ENCODE measurements around the gene SCYL3.

SCYL3 gene

DNA sequence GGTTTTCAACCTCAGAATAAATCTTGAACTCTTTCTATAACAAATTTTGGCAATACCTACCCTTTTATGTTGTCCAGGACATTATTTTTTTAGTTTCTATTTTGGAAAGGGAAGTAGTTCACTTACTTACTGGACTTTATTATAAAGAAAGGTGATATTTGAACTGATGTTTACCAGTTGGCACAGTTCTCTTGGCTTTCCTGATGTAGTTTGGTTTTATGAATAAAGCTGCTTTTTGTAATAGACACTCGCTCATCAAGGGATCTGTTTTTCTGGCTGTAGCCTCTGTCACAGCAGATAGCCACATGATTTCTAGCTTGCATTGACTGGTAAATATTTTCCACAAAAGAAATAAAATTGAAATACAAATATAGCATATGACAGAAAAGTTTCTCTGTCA, 58.0 kb downstream of the SCYL3 start:
- peak overlapping the region; percentile 79 for H3K4me2 ChIP-seq
- no peaks in the 10 kb centered on the region; the same call in 1 of the 2 replicates for H3K36me3 ChIP-seq (ENCODE audit: insufficient read depth)
- H3K79me2 ChIP-seq (ENCODE audit: insufficient read depth, low read depth) = peaks cover 35% of the 10 kb centered on the region
- peak overlapping the region; percentile 79 for H3K27ac ChIP-seq
- TF ChIP-seq, protein P1, sequence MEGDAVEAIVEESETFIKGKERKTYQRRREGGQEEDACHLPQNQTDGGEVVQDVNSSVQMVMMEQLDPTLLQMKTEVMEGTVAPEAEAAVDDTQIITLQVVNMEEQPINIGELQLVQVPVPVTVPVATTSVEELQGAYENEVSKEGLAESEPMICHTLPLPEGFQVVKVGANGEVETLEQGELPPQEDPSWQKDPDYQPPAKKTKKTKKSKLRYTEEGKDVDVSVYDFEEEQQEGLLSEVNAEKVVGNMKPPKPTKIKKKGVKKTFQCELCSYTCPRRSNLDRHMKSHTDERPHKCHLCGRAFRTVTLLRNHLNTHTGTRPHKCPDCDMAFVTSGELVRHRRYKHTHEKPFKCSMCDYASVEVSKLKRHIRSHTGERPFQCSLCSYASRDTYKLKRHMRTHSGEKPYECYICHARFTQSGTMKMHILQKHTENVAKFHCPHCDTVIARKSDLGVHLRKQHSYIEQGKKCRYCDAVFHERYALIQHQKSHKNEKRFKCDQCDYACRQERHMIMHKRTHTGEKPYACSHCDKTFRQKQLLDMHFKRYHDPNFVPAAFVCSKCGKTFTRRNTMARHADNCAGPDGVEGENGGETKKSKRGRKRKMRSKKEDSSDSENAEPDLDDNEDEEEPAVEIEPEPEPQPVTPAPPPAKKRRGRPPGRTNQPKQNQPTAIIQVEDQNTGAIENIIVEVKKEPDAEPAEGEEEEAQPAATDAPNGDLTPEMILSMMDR (conservative IDR thresholded peaks at IDR 0.05; ENCODE audit: low read depth, low read length) = no peak
- H3K4me1 ChIP-seq (ENCODE audit: low read depth, poor library complexity, severe bottlenecking) = peaks cover 69% of the 10 kb centered on the region
- peak overlapping the region; percentile 15 for H2AFZ ChIP-seq (ENCODE audit: low read depth)
- no peak overlapping the region for H3K4me3 ChIP-seq (IDR thresholded peaks at IDR 0.05; ENCODE audit: insufficient read depth, low read depth, low read length)
- H3K27me3 ChIP-seq (ENCODE audit: insufficient read depth, low read depth) = no peaks in the 10 kb centered on the region
- H3K9ac ChIP-seq = peak overlapping the region; percentile 62
- no peaks in the 10 kb centered on the region for H4K20me1 ChIP-seq (ENCODE audit: insufficient read depth)

DNA sequence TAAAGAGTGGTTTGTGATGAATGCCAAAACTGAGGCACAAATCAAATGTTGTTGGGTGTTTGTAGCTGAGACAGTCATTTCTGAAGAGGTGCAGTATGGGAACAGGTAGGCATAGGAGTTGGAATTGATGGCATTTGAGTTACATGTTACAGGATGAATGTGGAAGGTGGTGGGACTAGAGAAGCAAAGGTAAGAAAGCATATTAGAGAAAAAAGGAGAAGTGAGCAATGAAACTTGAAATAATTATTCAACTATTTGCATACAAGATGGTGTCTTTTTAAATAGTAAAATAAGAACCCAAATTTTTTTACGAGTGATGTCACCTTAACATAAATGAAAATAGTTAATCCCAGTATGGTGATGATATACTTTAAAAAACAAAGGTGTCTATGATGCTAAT, 58.8 kb downstream of the SCYL3 start:
- Histone ChIP-seq H3K4me2 (peak overlapping the region; percentile 79), H4K20me1 (ENCODE audit: insufficient read depth) (no peaks in the 10 kb centered on the region), H3K79me2 (ENCODE audit: insufficient read depth, low read depth) (peaks cover 28% of the 10 kb centered on the region), H3K27me3 (ENCODE audit: insufficient read depth, low read depth) (no peaks in the 10 kb centered on the region), H3K4me1 (ENCODE audit: low read depth, poor library complexity, severe bottlenecking) (peaks cover 66% of the 10 kb centered on the region), H2AFZ (ENCODE audit: low read depth) (peak overlapping the region; percentile 15; the same call in 1 of the 2 replicates), H3K27ac (peak overlapping the region; percentile 79), H3K9ac (peak overlapping the region; percentile 62; the same call in 1 of the 2 replicates), H3K4me3 (IDR thresholded peaks at IDR 0.05; ENCODE audit: insufficient read depth, low read depth, low read length) (no peak overlapping the region), H3K36me3 (ENCODE audit: insufficient read depth) (no peaks in the 10 kb centered on the region; the same call in 1 of the 2 replicates)
- TF ChIP-seq, protein P1 (conservative IDR thresholded peaks at IDR 0.05; ENCODE audit: low read depth, low read length) = no peak

DNA sequence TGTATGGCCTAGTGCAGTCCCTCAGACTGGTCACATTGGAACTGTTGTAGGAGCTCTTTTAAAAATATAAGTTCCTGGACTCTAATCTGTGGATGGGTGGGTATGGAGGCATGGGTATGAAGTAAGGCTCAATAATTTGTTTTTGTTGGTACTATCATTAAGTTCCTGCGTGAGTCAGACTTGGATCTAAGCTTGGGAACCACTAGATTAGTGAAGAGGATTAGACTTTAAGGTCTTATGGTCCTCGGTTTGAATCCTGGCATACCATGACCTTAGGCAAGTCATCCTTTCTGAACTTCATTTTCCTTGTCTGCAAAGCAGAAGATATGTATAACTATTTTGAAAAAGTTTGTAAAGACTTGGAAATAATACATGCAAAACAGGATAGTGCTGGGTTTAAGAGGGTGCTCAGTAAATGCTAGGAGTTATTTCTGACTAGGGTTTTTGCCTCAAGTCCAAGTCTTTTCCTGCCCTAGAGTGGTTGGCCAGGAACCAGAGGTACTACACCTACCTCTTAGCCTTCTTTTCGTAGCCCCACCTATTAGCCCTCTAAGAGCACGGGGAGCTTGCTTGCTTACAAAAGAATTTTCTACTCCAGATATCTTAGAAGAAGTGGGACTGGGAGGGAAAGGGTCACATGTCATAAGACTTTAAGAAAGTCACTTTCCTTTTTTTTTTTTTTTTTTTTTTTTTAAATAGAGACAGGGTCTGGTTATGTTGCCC, 60.4 kb downstream of the SCYL3 start:
- peaks cover 64% of the 10 kb centered on the region for H3K4me1 ChIP-seq (ENCODE audit: low read depth, poor library complexity, severe bottlenecking)
- no peaks in the 10 kb centered on the region for H3K27me3 ChIP-seq (ENCODE audit: insufficient read depth, low read depth)
- H3K79me2 ChIP-seq (ENCODE audit: insufficient read depth, low read depth) = peaks cover 12% of the 10 kb centered on the region
- H4K20me1 ChIP-seq (ENCODE audit: insufficient read depth) = no peaks in the 10 kb centered on the region
- H3K9ac ChIP-seq = no peak overlapping the region
- peak overlapping the region; percentile 79; the same call in 1 of the 2 replicates for H3K27ac ChIP-seq
- no peak overlapping the region for H2AFZ ChIP-seq (ENCODE audit: low read depth)
- no peak overlapping the region; the same call in 1 of the 2 replicates for H3K4me2 ChIP-seq
- H3K4me3 ChIP-seq (IDR thresholded peaks at IDR 0.05; ENCODE audit: insufficient read depth, low read depth, low read length) = no peak overlapping the region
- no peaks in the 10 kb centered on the region for H3K36me3 ChIP-seq (ENCODE audit: insufficient read depth)
- TF ChIP-seq, protein P1 (conservative IDR thresholded peaks at IDR 0.05; ENCODE audit: low read depth, low read length) = no peak

DNA sequence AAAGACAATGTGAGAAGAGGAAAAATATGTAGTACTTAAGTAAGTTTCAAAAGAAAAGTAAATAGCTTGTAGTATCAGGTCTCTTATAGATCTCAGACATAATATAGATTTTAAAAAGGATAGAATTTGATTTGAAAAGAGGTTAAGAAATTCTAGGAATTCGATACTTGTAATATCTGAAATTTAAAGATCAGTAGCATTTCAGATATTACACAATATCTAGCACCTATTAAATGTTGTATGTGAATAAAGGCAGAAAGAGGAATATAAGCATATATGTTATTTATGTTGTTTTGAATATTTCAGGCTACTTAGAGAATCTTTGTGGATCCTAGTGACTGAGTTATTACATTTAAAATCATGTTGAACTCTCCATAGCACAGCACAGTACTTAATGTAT, 64.0 kb downstream of the SCYL3 start:
- no peak overlapping the region for H3K4me3 ChIP-seq (IDR thresholded peaks at IDR 0.05; ENCODE audit: insufficient read depth, low read depth, low read length)
- H2AFZ ChIP-seq (ENCODE audit: low read depth) = no peak overlapping the region
- H3K36me3 ChIP-seq (ENCODE audit: insufficient read depth) = no peaks in the 10 kb centered on the region
- H3K4me1 ChIP-seq (ENCODE audit: low read depth, poor library complexity, severe bottlenecking) = peaks cover 37% of the 10 kb centered on the region
- no peaks in the 10 kb centered on the region for H4K20me1 ChIP-seq (ENCODE audit: insufficient read depth)
- no peak overlapping the region for H3K27ac ChIP-seq
- H3K4me2 ChIP-seq = no peak overlapping the region
- no peak overlapping the region for H3K9ac ChIP-seq
- no peaks in the 10 kb centered on the region for H3K27me3 ChIP-seq (ENCODE audit: insufficient read depth, low read depth)
- TF ChIP-seq, protein P1 (conservative IDR thresholded peaks at IDR 0.05; ENCODE audit: low read depth, low read length) = no peak
- H3K79me2 ChIP-seq (ENCODE audit: insufficient read depth, low read depth) = no peaks in the 10 kb centered on the region
